Stimulated activated CD4-positive, alpha-beta T cell treated with anti-CD3 and anti-CD28 coated beads, Interleukin-12 subunit alpha, Interleukin-12 subunit beta, amount 100 ng/mL, for 48 hours (primary cell): Measurements from ENCODE around the gene CASP2.
A peak's percentile ranks its signal among the peaks of the same experiment; 100 is the strongest.

Experiments
- DNase-seq, 3 donors: peaks; one replicate each; pipeline ENCODE4 v3.0.0-alpha.2; 2020; ENCODE audit warnings: low read depth in 2 of 3, low spot score in 1 of 3

Gene CASP2

DNA sequence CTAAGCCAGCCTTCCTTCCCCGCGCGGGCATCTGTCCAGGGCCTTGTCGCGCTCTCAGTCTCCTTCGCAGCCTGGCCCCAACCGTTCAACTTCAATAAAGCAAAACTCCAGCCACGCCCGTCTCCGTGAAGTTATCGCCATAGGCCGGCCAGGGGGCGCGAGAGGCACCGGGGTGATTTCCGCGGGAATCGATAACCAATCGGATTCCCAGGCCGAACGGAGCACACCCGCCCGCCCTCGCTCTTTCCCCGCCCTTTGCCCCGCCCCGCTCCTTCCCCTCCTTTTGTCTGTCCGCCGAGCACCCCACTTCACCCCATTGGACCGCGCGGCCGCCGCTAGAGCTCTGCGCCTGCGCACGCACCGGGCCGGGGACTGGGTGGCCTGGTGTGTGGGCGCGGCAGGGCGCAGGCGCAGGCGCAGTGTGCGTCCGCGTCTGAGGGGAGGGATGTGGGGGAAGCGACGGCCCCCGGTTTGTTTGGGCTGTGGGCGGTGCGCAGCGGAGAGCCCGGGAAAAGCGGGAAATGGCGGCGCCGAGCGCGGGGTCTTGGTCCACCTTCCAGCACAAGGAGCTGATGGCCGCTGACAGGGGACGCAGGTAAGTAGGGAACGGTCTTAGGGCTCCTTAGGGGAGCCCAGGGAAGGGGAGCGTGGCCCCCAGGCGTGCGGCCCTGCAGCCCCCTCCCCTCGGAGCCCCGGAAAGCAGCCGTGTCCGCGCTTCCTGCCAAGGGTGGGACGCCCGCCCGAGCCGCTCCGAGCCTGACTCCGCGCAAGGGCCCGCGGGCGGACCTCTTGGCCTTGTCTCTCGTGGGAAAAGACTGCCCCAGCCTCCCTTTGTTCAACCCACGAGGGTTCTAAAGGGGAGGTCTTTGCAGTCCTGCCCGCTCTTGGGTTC, at the start of gene CASP2:
Gene CASP2, plus strand, starts transcription at position 417 of the 892 bp plus-strand sequence. Its CDS starts 105 bp downstream, at position 522.
- peak; percentile 97 to 99 (median 98) for DNase-seq

DNA sequence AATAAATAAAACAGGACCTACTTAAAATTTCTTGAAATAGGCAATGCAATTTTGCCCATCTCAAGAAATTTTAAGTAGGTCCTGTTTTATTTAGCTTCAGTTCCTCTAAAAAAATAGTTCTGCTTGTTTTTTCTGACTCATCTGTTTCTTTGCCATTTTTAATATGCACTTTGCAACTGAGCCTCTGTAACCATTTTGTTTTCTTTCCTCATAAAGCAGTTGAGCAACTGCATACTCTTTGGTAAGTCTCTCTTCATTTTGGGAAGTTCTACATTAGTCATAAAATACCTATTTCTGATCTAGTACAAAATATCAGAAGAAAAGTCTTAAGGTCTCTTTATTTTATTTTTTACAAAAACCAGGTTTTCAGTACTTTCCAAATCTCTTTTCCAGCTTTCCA, 48.3 kb upstream of the CASP2 start:
- no peak for DNase-seq

DNA sequence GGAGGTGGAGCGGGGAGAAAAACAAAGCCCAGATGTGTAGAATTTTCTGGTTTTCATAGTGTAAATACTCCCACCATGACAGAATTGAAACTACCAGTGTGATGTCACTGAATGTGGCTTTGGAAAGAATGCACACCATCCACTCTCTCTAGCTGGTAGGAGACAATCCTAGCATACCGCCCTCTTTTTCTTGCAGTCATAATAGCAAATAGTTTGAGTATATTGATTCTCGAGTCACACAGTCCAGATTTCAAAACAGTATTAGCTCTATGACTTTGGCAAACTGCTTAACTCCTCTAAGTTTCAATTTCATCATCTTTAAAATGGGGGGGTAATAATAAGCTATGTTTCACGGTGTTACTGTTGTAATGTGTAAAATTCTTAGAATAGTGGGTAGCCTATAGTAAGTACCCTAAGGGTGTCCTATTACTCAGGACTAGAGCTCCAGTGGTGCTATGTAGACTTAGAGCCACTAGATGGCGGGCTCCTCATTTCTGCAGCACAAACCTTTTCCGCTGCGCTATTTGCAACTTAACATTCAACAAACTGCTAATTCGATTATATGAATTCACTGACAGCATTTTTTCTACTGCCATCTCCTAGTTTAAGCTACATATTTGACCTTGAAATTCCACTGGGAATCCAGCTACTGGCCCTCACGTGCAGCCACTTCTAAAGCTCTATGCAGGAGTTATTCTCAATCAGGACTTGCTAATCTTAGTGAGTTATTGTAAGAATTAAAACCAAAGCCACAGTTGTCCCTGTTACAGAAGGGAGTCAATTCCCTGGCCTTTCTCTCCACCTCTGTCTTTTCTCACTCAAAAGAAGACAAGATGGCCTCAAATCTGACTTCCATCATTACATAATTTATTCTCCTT, 47.6 kb upstream of the CASP2 start:
- peak; percentile 42 to 63 (median 50) for DNase-seq

DNA sequence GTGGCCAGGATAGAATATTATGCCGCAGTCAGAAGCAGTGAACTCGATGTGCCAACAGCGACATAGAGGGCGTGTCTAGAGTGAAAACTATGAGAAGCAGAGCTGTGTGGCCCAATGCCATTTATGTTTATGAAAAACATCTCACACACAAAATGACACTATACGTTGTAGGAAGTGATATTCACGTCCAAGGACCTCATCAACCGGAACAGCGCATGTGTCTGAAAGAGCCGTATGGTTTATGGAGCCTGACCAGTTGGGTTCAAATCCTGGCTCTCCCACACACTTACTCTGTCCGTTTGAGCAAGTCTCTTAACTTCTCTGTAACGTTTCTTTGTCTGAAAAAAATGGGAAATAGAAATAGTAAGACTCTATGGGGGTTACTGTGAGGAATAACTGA, 45.8 kb upstream of the CASP2 start:
- DNase-seq: no peak

DNA sequence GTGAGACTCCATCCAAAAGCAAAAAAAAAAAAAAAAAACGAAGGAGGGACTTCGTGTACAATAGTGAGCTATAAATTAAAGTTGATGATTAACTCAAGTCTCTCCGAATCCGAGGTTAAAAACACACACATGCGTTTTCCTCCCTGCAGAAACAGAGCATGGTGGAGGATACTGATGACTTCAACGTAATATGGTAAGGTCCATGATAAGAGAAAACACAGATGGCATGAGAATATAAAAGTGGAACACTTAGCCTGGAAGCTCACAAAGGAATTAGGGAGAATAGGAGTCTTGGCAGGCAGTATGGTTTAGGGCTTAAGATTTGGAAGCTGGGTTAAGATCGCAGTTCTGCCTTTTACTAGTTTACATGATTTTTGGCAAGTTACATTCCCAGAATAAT, 45.0 kb upstream of the CASP2 start:
- no peak for DNase-seq

DNA sequence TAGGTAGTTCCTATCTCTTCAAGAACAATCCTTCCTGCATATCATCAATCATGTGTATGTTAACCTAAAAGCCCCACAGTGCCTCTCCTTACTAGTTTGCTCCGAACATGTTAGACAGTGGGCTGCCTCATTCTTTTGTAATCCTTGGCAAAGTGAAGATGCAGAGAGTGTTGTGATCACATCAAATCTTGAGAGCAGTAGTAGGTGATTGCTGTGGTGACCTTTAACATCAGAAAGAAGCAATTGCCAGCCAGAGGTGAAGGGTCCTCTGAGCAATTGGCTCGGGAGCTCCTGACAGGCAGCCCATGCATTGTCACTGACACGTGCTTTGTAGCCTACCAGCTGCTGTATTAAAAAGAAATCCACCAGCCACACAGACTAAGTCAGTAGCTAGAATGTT, 44.5 kb upstream of the CASP2 start:
- no peak for DNase-seq

DNA sequence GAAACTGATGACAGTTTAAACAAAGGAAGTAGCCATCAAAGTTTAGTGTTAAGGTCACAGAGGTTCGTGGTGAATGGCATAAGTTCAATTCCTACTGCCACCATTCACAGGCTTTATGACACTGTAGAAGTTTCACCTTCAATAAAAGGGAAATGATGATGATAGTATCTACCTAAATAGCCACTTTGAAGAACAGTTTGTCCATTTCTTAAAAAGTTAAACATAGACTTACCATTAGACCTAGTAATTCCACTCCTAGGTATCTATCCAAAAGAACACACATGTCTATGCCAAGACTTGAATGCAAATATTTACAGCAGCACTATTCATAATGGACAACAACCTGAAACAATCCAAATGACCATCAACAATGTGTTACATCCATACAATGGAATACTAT, 43.8 kb upstream of the CASP2 start:
- no peak for DNase-seq

DNA sequence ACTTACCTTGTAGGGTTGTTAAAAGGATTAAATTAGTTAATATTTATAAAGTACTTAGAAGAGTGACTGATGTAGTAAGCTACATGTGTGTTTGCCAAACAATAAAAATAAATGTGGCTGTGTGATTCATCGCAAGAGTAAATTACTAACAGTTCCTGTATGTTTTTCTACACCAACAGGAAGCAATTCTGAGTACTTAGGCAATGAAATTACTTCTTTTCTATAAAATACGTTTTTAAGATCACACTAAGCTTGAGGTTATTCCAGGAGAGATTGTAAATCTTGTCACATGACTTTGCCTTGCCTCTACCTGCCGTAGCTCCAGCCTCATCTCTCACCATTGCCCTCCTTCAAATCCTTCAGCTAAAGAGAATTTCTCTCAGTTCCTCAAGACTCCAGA, 43.0 kb upstream of the CASP2 start:
- no peak for DNase-seq

DNA sequence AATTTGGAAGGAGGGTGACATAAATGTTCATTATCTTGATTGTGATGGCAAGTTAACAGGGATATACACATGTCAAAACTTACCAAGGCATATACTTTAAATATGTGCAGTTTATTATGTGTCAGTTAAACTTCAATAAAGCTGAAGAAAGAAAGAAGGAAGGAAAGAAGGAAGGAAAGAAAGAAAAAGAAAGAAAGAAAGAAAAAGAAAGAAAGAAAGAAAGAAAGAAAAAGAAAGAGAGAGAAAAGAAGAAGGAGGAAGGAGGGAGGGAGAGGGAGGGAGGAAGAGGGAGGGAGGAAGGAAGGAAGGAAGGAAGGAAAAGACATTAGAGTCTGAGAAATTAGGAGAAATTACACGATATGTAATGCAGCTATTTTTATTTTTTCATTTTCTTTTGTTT, 40.8 kb upstream of the CASP2 start:
- DNase-seq: no peak

DNA sequence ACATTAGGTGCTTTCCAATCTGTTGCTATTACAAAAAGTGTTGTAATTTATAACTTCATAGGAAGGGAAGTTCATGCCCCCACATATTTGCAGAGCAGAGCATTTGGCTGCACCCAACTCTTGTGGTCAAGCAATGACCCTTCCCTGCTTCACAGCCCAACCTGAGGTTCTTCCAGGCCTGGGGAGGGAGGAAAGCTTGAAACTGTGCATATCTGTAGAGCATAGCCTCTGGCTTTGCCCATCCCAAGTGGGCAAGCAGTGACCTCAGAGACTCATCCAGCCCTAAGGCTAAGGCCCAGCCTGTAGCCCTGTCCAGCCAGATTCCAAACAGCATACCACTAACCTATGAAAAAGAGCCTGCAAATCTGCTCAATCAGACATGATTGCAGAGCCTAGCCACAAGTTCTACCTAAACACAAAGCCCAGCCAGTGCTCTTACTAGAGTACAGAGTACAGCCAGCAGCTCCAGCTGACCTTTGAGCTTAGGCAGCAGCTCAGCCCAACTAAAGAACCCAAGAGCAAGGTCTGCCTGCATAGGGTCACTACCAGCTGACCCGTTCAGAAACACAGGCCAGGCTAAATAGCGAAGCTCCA, 39.3 kb upstream of the CASP2 start:
- no peak for DNase-seq

DNA sequence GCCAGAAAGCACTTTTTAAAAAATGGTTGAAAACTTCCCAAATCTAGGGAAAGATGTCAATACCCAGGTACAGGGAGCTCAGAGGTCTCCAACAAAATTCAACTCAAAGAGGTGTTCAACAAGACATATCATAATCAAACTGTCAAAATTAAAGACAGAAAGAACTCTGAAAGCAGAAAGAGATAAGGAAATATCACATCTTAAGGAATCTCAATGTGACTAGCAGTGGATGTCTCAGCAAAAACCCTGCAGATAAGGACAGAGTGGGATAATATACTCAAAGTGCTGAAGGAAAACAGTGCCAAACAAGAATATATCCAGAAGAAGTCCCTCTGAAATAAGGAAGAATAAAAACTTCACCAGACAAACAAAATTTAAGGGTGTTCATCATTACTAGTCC, 38.0 kb upstream of the CASP2 start:
- DNase-seq: no peak

DNA sequence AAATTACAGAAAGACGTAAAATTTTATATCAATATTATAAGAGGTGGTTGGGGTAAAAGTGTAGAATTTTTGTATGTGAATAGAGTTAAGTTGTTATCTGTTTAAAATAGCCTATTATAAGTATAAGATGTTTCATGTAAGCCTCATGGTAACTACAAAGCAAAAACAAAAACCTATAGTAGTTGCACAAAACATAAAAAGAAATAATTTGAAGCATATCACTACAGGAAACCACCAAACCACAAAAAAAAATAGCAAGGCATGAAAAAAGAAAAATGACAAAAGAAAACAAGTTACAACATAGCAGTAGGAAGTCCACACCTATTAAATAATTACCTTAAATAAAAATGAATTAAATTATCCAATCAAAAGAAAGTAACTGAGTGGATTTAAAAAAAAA, 37.3 kb upstream of the CASP2 start:
- no peak for DNase-seq

DNA sequence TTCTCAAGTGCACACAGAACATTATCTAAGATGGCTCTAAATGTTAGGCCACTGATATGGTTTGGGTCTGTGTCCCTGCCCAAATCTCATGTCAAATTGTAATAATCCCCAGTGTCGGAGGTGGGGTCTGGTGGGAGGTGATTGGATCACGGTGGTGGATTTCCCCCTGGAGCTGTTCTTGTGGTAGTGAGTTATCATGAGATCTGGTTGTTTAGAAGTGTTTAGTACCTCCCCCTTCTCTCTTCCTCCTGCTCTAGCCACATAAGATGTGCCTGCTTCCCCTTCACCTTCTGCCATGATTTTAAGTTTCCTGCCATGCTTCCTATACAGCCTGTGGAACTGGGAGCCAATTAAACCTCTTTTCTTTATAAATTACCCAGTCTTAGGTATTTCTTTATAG, 36.1 kb upstream of the CASP2 start:
- DNase-seq: no peak

DNA sequence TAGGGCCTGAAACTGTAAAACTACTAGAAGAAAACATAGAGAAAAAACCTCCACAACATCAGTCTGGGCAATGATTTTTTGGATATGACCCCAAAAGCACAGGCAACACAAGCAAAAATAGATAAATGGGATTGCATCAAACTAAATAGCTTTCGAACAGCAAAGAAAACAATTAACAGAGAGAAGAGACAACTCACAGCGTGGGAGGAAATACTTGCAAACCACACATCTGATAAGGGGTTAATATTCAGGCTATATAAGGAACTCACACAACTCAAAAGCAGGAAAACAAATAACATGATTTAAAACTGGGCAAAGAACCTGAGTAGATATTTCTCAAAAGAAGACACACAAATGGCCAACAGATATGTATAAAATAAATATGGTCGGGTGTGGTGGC, 32.6 kb upstream of the CASP2 start:
- DNase-seq: no peak

DNA sequence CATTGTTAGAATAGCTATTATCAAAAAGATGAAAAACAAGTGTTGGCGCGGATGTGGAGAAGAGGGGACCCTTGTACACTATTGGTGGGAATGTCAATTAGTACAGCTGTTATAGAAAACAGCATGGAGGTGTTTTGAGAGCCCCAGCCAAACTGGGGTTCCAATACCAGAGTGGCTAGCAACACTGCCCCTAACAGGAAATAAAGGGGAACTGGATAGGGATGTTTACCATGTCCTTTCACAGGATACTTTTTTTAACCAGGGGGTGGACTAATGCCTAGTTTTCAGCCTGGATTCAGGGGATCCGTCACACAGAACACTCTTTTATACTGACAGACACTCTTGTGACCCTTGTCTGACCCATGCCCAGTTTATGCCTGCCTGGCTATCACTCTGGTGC, 31.8 kb upstream of the CASP2 start:
- DNase-seq: no peak

DNA sequence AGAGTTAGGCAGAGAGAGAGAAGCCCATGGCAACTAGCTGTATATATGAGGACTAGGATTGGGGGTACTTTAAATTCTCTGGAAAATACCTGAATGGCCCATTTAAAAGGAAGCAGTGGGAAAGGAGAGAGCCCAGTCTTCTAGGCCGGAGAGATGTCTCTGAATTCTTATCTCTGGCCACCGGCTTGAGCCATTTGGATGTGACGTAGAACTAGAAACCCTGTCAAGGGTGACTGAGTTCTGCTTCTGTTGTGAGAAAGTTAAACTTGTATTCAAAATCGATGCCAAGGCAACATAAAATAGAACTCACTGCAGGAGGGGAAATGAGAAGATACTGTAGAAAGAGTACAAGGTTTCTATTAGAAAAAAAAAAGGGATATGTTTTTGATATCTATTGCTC, 31.2 kb upstream of the CASP2 start:
- no peak for DNase-seq

DNA sequence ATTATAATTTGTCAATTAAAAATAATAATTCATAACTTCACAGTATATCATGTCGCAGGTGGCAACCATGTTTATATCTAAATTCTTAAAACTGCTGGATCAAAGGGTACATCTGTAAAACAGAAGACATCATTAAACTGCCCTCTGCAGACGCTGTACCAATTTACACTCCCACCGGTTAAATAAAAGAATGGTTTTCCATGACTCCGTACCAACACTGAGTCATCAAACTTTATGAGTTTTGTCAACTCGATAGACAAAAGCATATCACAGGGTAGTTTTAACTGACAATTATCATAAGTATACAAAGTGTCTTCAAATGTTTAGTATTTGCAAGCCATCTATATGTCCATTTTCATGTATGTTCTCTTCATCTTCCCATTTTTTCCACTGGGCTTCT, 30.6 kb upstream of the CASP2 start:
- DNase-seq: no peak

DNA sequence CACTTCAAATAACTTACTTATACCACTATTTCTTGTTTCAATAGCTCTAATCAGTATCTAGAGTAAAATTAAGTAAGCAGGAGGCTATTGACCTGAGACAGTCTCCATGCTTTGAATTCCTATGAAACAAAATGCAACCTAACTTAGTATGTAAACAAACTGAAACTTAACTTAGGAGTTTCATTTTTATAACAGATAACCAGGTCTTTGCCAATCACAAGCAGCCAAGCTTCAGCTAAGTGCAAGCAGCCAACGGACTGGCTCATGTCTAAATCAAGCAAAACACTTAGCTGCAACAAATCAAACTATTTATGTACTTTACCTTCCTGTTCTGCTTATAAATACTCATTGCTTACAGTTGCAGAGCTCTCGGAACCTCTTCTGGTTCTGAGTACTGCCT, 29.3 kb upstream of the CASP2 start:
- no peak for DNase-seq

DNA sequence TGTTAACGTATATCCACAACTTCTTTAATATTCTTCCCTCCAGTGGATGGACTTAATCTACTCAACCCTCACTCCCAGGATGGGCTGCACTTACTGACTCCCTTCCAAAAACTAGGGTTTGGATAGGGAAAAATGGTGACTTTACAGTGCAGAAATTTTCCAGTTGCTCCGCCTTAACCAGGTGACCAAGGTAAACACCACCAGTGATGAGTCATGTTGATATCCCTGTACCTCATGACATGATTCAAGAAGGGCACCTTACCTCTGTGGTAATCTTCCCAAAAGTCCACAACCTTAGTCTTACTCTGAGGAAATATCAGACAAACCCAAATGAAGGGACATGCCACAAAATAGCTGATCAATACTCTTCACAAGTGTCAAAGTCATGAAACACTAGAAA, 28.4 kb upstream of the CASP2 start:
- no peak for DNase-seq

DNA sequence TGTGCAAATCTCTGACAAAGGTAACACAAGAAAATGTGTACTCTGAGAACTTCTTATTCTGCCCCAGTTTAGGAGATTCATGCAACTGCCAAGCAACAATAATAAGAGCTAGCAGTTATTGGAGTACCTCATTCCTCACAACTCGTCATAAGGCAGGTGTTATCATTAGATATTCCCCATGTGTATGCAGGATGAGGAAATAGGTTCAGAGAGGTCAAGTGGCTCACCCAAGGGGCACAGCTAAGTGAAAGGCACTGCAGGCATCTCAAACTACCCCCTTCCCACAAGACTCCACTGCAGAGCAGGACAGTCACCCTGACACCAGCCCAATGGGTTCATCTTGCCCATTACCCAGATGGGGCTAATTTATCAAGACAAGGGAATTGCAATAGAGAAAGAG, 26.2 kb upstream of the CASP2 start:
- no peak for DNase-seq

DNA sequence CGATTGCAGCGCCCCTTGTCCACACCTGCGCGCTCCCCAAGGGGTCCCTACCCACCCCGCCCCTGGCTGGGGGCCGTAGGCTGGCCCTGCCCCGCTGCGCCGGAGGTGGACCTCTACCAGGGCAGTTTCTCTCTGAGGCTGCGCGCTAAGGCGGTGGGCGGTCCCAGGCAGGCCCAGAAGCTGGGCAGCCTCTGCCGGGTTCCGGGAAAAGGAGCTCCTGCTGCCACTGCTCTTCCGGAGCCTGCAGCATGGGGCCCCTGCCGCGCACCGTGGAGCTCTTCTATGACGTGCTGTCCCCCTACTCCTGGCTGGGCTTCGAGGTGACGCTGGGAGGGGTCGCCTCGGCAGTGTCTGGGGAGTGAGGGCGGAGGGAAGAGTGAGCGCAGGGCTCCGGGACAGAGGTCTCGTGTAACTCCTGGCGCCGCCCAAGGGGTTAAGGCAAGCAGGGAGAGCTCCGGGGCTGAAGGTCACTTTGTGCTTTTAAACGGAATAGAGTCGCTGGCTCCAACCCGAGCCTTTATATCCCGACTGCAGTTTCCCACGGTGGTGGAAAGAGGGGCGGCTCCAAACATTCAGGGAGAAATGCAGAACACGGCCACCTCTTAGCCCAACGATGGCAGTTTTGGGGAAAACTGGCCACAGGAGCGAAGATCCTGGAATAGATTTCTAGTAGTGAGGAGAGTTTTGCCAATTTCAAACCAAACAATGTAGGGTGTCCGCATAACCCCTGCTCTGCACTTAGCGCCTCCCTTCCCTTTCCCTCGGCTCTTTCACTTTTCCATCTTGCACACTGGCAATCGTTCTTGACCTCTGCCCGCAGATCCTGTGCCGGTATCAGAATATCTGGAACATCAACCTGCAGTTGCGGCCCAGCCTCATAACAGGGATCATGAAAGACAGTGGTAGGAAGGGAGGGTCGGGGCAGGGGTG, 24.6 kb upstream of the CASP2 start, which contains the start of gene GSTK1:
Gene GSTK1, plus strand, starts transcription at position 176 of the 930 bp plus-strand sequence. Its CDS starts 73 bp downstream, at position 249.
- DNase-seq: peak; percentile 73 to 80 (median 73)
